GM18873 (cell line): Measurements from ENCODE around the gene BIK.
"Not testable (repeated sequence)": the region's sequence is repeated elsewhere in the genome, so short reads cannot be mapped to it uniquely, and the experiment has no call there.

Experiments used
- ATAC-seq: cut with Tn5 transposase; IDR thresholded peaks from one replicate; pipeline ENCODE4 v1.9.1; 2021; ENCODE audit warnings: mild to moderate bottlenecking, moderate library complexity, moderate number of reproducible peaks; ENCODE audit not compliant: unreplicated experiment, low FRiP score

BIK gene

GRCh38 chr22:43133401-43133800 lies 22.9 kb downstream of the BIK start:
- ATAC-seq, result no peak

GRCh38 chr22:43134553-43134952 lies 24.0 kb downstream of the BIK start:
- no peak for ATAC-seq

DNA sequence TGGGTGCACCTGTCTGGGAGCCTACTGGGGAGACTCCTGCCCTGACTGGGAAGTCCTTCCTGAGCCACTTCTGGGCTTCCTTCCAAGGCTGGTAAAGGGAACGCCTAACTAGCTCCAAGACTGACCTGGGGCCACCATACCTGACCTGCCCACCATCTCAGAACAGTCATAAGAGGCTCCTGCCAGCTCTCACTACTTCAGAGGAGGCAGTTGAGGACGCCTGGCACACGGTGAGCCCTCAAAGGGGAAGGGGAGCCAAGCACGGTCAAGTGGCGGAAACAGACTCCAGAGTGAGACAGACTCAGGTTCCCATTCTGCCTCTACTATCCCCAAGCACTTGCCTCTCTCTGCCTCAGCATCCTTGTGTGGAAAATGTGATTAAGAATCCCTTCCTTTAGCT lies 25.0 kb downstream of the BIK start:
- ATAC-seq, result no peak

- no peak for ATAC-seq
Observed at GRCh38 chr22:43136255-43136654, 25.7 kb downstream of the BIK start.

GRCh38 chr22:43136801-43137200 lies 26.3 kb downstream of the BIK start:
- no peak for ATAC-seq

GRCh38 chr22:43142880-43143562 lies 32.5 kb downstream of the BIK start, which contains the start of gene MCAT:
Gene MCAT, minus strand, starts transcription at chr22:43143398. Its CDS starts 50 bp downstream, at chr22:43143348.
- peak; percentile 61 for ATAC-seq

- no peak for ATAC-seq
Observed at GRCh38 chr22:43144949-43145348, 34.4 kb downstream of the BIK start.

DNA sequence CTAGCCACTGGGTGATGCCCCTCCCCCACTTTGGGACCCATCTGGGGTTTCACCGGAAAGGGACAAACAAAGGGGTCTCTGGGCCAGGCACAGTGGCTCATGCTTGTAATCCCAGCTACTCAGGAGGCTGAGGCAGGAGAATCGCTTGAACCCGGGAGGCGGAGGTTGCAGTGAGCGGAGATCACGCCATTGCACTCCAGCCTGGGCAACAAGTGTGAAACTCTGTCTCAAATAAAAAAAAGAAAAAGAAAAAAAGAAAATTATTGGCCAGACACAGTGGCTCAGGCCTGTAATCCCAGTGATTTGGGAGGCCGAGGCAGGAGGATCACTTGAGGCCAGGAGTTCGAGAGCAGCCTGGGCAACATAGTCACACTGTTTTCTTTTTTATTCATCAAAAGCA lies 34.8 kb downstream of the BIK start:
- not testable (repeated sequence) for ATAC-seq

GRCh38 chr22:43146332-43146731 lies 35.8 kb downstream of the BIK start:
- not testable (repeated sequence) for ATAC-seq

GRCh38 chr22:43147821-43148220 lies 37.3 kb downstream of the BIK start:
- ATAC-seq, result no peak

GRCh38 chr22:43148581-43148980 lies 38.0 kb downstream of the BIK start:
- no peak for ATAC-seq

DNA sequence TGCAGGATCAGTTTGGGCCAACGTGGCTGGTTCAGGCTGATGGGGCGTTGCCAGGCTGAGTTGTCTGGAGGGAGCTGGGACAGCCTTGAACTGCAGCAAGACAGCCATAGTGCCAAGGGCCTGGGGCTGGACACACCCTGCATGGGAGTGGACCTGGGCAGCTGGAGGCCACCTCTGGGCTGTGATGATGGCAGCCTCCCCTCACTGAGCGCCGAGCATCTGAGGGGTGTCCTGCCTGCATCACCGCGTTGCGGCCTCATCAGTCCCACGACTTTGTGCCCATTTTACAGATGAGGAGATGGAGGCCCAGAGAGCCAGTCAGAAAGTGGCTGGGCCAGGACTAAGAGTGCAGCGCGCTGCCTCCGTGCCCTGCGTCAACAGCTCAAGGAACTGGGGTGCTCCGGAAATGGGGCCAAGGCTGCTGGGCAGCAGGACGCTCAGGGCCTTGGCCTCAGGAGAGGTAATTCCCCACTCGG lies 40.2 kb downstream of the BIK start:
- ATAC-seq, result no peak

DNA sequence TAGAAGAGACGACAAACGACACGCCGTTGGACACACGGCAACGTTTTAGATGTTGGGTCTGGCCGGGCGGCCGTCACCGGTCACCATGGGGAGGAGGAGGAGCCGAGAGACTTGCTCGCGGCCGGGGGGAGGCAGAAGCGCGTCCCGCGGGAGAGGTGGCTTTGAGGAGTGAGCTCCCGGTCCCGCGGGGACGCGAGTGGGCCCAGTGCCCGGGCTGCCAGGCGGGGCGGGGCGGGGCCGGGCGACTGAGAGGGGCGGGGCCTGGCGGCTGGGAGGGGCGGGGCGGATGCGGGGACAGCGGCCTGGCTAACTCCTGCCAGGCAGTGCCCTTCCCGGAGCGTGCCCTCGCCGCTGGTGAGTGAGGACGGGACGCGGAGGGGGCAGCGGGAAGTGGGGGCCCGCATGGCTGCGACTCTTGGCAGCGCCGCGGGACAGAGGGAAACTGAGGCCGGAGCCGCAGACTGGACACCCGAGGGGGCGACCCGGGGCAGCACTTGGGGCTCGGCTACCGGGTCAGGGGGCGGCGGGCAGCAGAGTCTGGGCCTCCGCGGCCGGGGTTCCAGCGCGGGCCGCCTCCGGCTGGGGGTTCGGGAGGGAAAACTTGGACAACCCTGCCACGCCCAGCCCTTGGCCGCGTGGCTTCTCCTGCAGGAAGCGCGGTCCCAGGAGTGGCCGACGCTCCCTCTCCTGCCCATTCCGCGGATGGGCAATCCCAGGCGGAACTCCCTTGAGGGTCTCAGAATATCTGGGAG lies 40.9 kb downstream of the BIK start, which contains the start of gene TSPO:
TSPO (plus strand) TSS at position 309 of the 752 bp plus-strand sequence. CDS start 7,680 bp downstream, outside the sequence.
- ATAC-seq, result no peak

GRCh38 chr22:43152003-43152356 lies 41.4 kb downstream of the BIK start:
- ATAC-seq, result no peak

GRCh38 chr22:43152357-43153071 lies 42.0 kb downstream of the BIK start:
- no peak for ATAC-seq

GRCh38 chr22:43153899-43154298 lies 43.3 kb downstream of the BIK start:
- no peak for ATAC-seq

DNA sequence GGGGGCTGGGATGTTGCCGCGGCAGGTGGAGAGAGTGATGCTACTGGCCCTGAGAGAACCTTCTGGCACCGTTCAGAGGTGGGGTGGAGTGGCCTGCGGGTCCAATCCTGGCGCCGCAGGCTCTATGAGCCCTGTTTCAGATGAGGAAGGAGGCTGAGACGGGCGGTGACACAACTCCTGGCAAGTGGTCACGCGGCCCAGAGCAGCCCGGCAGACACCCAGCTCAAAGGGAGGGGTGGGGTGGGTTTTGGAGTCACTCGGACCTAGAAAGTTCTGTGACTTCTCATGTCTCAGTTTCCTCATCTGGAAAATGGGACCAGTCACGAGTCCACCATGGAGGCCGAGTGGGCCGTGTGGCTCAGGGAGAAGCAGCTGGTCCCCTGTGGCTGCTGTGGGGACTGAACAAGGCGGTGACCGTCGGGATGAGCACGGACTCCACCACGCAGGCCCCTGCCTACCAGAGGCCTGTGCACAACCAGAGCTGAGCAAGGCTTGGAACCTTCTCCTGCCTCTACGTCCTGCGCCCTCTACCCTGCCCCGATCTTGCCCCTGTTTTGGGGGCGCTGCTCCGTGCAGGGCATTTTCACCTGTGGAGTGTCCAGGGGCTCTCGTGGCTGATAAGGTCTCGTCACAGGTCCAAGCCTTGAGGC lies 44.5 kb downstream of the BIK start:
- no peak for ATAC-seq

DNA sequence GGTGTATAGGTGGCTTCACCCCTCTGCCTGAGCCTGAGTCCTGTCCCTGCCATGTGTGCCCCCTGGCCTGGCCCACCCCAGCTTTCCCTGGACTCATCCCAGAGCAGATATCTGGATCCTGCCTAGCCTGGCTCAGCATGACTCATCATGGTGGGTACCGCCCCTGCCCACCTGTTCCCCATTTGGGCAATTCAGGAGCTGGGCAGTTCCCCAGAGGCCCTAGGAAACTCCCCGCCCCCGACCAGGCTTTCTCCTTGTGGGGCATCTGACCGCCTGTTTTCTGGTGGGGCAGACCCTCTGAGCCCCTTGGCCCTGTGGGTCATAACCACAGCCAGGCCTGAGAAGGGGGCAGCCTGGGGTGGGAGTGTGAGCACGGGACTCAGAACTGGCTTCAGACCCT lies 45.2 kb downstream of the BIK start:
- no peak for ATAC-seq

GRCh38 chr22:43156413-43156812 lies 45.9 kb downstream of the BIK start:
- ATAC-seq, result no peak

DNA sequence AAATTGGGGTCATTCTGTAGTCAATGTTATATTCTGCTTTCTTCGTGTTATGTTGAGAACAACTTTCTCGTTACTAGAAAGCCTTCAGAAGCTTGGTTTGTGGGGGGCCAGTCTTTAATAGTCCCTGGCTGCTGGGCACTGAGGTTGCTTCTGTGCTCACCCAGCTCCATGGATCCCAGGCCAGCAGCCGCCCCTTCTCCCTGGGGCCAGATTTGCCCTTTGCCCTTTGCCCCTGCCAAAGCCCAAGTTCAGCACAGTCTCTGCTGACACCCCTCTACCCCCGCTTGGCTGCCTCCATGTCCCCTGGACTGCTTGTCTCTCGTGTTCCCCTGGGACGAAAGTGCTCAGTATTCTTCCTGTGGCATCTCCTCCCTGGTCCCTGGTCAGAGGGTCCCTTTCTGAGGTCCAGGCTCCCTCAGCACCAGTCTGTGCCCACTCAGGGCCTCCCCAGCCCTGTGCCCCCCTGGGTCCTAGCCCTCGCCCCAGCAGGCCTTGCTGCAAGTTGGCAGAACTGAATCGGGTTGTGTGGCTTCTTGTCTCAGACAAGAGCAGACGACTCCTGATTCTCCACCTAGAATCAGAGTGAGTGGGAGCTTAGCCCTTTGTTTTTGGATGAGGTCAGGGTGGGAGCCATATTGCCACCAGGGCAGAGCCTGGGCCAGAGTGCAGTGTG lies 47.5 kb downstream of the BIK start:
- ATAC-seq, result no peak
